NCI-H146 treated with DMSO at 0.1 percent for 48 hours (cell line): ENCODE results near the gene OBI1.

Source experiments
- DNase-seq: peaks from one replicate; lab custom pipeline; 2025; ENCODE audit not compliant: unreplicated experiment; lab: John Stamatoyannopoulos, UW

OBI1 gene

GRCh38 chr13:78592584-78592983, 66.4 kb downstream of the OBI1 start:
- no peak for DNase-seq

GRCh38 chr13:78589206-78589605, 69.7 kb downstream of the OBI1 start:
- no peak for DNase-seq

GRCh38 chr13:78587395-78587794, 71.6 kb downstream of the OBI1 start:
- DNase-seq = no peak

- DNase-seq = no peak
Measured at GRCh38 chr13:78586706-78587105, 72.2 kb downstream of the OBI1 start.

GRCh38 chr13:78576261-78576660, 82.7 kb downstream of the OBI1 start:
- no peak for DNase-seq

- DNase-seq = no peak
Measured at GRCh38 chr13:78572459-78572858, 86.5 kb downstream of the OBI1 start.

- DNase-seq = no peak
Measured at GRCh38 chr13:78569029-78569428, 89.9 kb downstream of the OBI1 start.

GRCh38 chr13:78566631-78567030, 92.3 kb downstream of the OBI1 start:
- DNase-seq = no peak
